Activated CD4-positive, alpha-beta memory T cell treated with anti-CD3 and anti-CD28 coated beads, Interleukin-2, amount 10 ng/mL, durations not matched to agents 7 days and 5 days (primary cell): ENCODE results near the gene MPC2. TPM values are rescaled to one million over a fixed set of nuclear protein-coding genes. Genes with fewer than 3 reads are reported as not detected.
A peak's percentile ranks its signal among the peaks of the same experiment; 100 is the strongest.

Experiments used
- CTCF ChIA-PET: fragments of 350-600 bp; sonication (Branson Sonifier 250); formaldehyde crosslinking; loops from one replicate; lab custom pipeline; 2021; ENCODE audit warnings: antibody characterized with exemption, inconsistent platforms; lab: Charles Lee
- POLR2A ChIA-PET: fragments of 350-600 bp; sonication (Branson Sonifier 250); formaldehyde crosslinking; loops from one replicate; lab custom pipeline; 2021; ENCODE audit warnings: antibody characterized with exemption; lab: Charles Lee
- DNase-seq: peaks from one replicate; pipeline ENCODE4 v3.0.0-alpha.2; 2020
- H3K27ac Mint-ChIP-seq: one replicate; pipeline ENCODE4 v1.8.0; 2021; ENCODE audit warnings: mild to moderate bottlenecking, mixed read lengths
- H3K27me3 Mint-ChIP-seq: one replicate; pipeline ENCODE4 v1.8.0; 2021; ENCODE audit warnings: mixed read lengths
- H3K36me3 Mint-ChIP-seq: one replicate; pipeline ENCODE4 v1.8.0; 2021; ENCODE audit warnings: low read depth, mixed read lengths
- H3K4me1 Mint-ChIP-seq: one replicate; pipeline ENCODE4 v1.8.0; 2021; ENCODE audit warnings: mixed read lengths
- H3K4me3 Mint-ChIP-seq: one replicate; pipeline ENCODE4 v1.8.0; 2021; ENCODE audit warnings: mild to moderate bottlenecking, mixed read lengths
- H3K9me3 Mint-ChIP-seq: one replicate; pipeline ENCODE4 v1.8.0; 2021; ENCODE audit warnings: mixed read lengths
- total RNA-seq, 2 experiments: library from RNA; stranded (reverse); gene quantifications; one replicate each; pipeline ENCODE4 v1.2.3, GENCODE V29; 2021

The MPC2 gene
- 10 to 100 TPM; 61.4 to 61.5 TPM for total RNA-seq

- Mint-ChIP-seq H3K4me3 (peak within 1 kb of the TSS; percentile 88), H3K27me3 (no peaks in the 10 kb centered on the region)
- DNase-seq, result peak; percentile 50
Measured at GRCh38 chr1:167936930-167937708, at the start of gene MPC2. Gene MPC2, minus strand, starts transcription at chr1:167937072. Its CDS starts 1,231 bp downstream, at chr1:167935841.

GRCh38 chr1:167984886-167985489 lies 48.1 kb upstream of the MPC2 start:
- peaks cover 4% of the 10 kb centered on the region for H3K4me1 Mint-ChIP-seq
- CTCF ChIA-PET, result no interaction called here
- H3K27ac Mint-ChIP-seq, result no peak overlapping the region

More at GRCh38 chr1:167936930-167937708, at the start of gene MPC2:
- peak within 1 kb of the TSS; percentile 93 for H3K27ac Mint-ChIP-seq
- peaks cover 32% of the 10 kb centered on the region for H3K4me1 Mint-ChIP-seq
- ChIA-PET POLR2A (interaction anchor here (0.6 to 4.4 kb wide), 22 partner anchors 10 to 1771 kb away, joined by 3 to 67 read pairs (median 4); partner anchors contain the start of genes ADCY10, POGK, POU2F1 and RCSD1), CTCF (interaction anchor here (0.8 to 4.3 kb wide), 2 partner anchors 221 to 305 kb away, joined by 4 to 27 read pairs; no protein-coding TSS in a partner anchor)
- H3K36me3 Mint-ChIP-seq, result no peaks in the 10 kb centered on the region
- no peaks in the 10 kb centered on the region for H3K9me3 Mint-ChIP-seq

GRCh38 chr1:167983797-167984420 lies 47.0 kb upstream of the MPC2 start:
- Mint-ChIP-seq H3K9me3 (peaks cover 3% of the 10 kb centered on the region), H3K36me3 (peaks cover 32% of the 10 kb centered on the region), H3K27me3 (no peaks in the 10 kb centered on the region), H3K27ac (no peak overlapping the region), H3K4me3 (no peak overlapping the region), H3K4me1 (peaks cover 4% of the 10 kb centered on the region)
- ChIA-PET POLR2A (interaction anchor here (1.2 kb wide), 1 partner anchor 48 kb away, joined by 3 read pairs; the partner anchor contains the start of gene DCAF6), CTCF (no interaction called here)
- DNase-seq, result no peak

More at GRCh38 chr1:167984886-167985489, 48.1 kb upstream of the MPC2 start:
- POLR2A ChIA-PET, result interaction anchor here (1.2 kb wide), 1 partner anchor 49 kb away, joined by 3 read pairs; the partner anchor contains the start of gene DCAF6
- Mint-ChIP-seq H3K27me3 (no peaks in the 10 kb centered on the region), H3K9me3 (peaks cover 3% of the 10 kb centered on the region), H3K4me3 (no peak overlapping the region), H3K36me3 (peaks cover 26% of the 10 kb centered on the region)
- no peak for DNase-seq

GRCh38 chr1:167981933-167982332 lies 45.1 kb upstream of the MPC2 start:
- Mint-ChIP-seq H3K27ac (no peak overlapping the region), H3K4me1 (peaks cover 6% of the 10 kb centered on the region), H3K27me3 (no peaks in the 10 kb centered on the region), H3K9me3 (peaks cover 3% of the 10 kb centered on the region), H3K4me3 (no peak overlapping the region), H3K36me3 (peaks cover 50% of the 10 kb centered on the region)
- DNase-seq, result no peak
- ChIA-PET CTCF (no interaction called here), POLR2A (no interaction called here)

- no peak for DNase-seq
- H3K9me3 Mint-ChIP-seq, result no peaks in the 10 kb centered on the region
- peaks cover 53% of the 10 kb centered on the region for H3K36me3 Mint-ChIP-seq
- H3K4me3 Mint-ChIP-seq, result no peak overlapping the region
- POLR2A ChIA-PET, result no interaction called here
- peaks cover 3% of the 10 kb centered on the region for H3K4me1 Mint-ChIP-seq
- H3K27ac Mint-ChIP-seq, result no peak overlapping the region
- CTCF ChIA-PET, result no interaction called here
- H3K27me3 Mint-ChIP-seq, result no peaks in the 10 kb centered on the region
Measured at GRCh38 chr1:167977245-167977644, 40.4 kb upstream of the MPC2 start.

- CTCF ChIA-PET, result no interaction called here
- POLR2A ChIA-PET, result no interaction called here
- no peak overlapping the region for H3K27ac Mint-ChIP-seq
- no peak overlapping the region for H3K4me3 Mint-ChIP-seq
- H3K36me3 Mint-ChIP-seq, result peaks cover 41% of the 10 kb centered on the region
- no peaks in the 10 kb centered on the region for H3K9me3 Mint-ChIP-seq
- no peaks in the 10 kb centered on the region for H3K27me3 Mint-ChIP-seq
- DNase-seq, result no peak
- H3K4me1 Mint-ChIP-seq, result peaks cover 2% of the 10 kb centered on the region
Measured at GRCh38 chr1:167974698-167975097, 37.8 kb upstream of the MPC2 start.

- Mint-ChIP-seq H3K27ac (no peak overlapping the region), H3K36me3 (peaks cover 34% of the 10 kb centered on the region), H3K4me3 (no peak overlapping the region), H3K9me3 (no peaks in the 10 kb centered on the region), H3K27me3 (no peaks in the 10 kb centered on the region), H3K4me1 (peaks cover 2% of the 10 kb centered on the region)
- ChIA-PET CTCF (no interaction called here), POLR2A (no interaction called here)
- DNase-seq, result no peak
Measured at GRCh38 chr1:167973832-167974231, 37.0 kb upstream of the MPC2 start.

- CTCF ChIA-PET, result no interaction called here
- POLR2A ChIA-PET, result no interaction called here
Measured at GRCh38 chr1:167968569-167968968, 31.7 kb upstream of the MPC2 start.

GRCh38 chr1:167966050-167966449 lies 29.2 kb upstream of the MPC2 start:
- ChIA-PET POLR2A (interaction anchor here (1.6 kb wide), 1 partner anchor 29 kb away, joined by 3 read pairs; no protein-coding TSS in a partner anchor), CTCF (no interaction called here)
- Mint-ChIP-seq H3K4me1 (no peaks in the 10 kb centered on the region), H3K36me3 (peaks cover 34% of the 10 kb centered on the region), H3K27me3 (no peaks in the 10 kb centered on the region), H3K27ac (no peak overlapping the region), H3K4me3 (no peak overlapping the region), H3K9me3 (no peaks in the 10 kb centered on the region)
- no peak for DNase-seq

More at GRCh38 chr1:167968569-167968968, 31.7 kb upstream of the MPC2 start:
- H3K27ac Mint-ChIP-seq, result no peak overlapping the region
- H3K27me3 Mint-ChIP-seq, result no peaks in the 10 kb centered on the region
- no peaks in the 10 kb centered on the region for H3K4me1 Mint-ChIP-seq
- H3K4me3 Mint-ChIP-seq, result no peak overlapping the region
- H3K9me3 Mint-ChIP-seq, result no peaks in the 10 kb centered on the region
- DNase-seq, result no peak
- peaks cover 25% of the 10 kb centered on the region for H3K36me3 Mint-ChIP-seq

GRCh38 chr1:167964646-167965045 lies 27.8 kb upstream of the MPC2 start:
- Mint-ChIP-seq H3K27me3 (no peaks in the 10 kb centered on the region), H3K4me3 (no peak overlapping the region), H3K36me3 (peaks cover 34% of the 10 kb centered on the region), H3K9me3 (no peaks in the 10 kb centered on the region), H3K4me1 (no peaks in the 10 kb centered on the region), H3K27ac (no peak overlapping the region)
- ChIA-PET POLR2A (no interaction called here), CTCF (no interaction called here)
- DNase-seq, result no peak

- ChIA-PET POLR2A (interaction anchor here (1.6 kb wide), 1 partner anchor 22 kb away, joined by 4 read pairs; no protein-coding TSS in a partner anchor), CTCF (no interaction called here)
- no peaks in the 10 kb centered on the region for H3K27me3 Mint-ChIP-seq
- no peak overlapping the region for H3K4me3 Mint-ChIP-seq
- H3K27ac Mint-ChIP-seq, result no peak overlapping the region
- no peaks in the 10 kb centered on the region for H3K9me3 Mint-ChIP-seq
- peaks cover 2% of the 10 kb centered on the region for H3K4me1 Mint-ChIP-seq
- DNase-seq, result no peak
- peaks cover 28% of the 10 kb centered on the region for H3K36me3 Mint-ChIP-seq
Measured at GRCh38 chr1:167957710-167958109, 20.8 kb upstream of the MPC2 start.

- ChIA-PET CTCF (no interaction called here), POLR2A (no interaction called here)
- no peak overlapping the region for H3K4me3 Mint-ChIP-seq
- no peak for DNase-seq
- H3K9me3 Mint-ChIP-seq, result no peaks in the 10 kb centered on the region
- no peak overlapping the region for H3K27ac Mint-ChIP-seq
- peaks cover 26% of the 10 kb centered on the region for H3K36me3 Mint-ChIP-seq
- H3K4me1 Mint-ChIP-seq, result peaks cover 2% of the 10 kb centered on the region
- no peaks in the 10 kb centered on the region for H3K27me3 Mint-ChIP-seq
Measured at GRCh38 chr1:167955915-167956314, 19.0 kb upstream of the MPC2 start.

- ChIA-PET POLR2A (interaction anchor here (3.1 kb wide), 1 partner anchor 15 kb away, joined by 12 read pairs; the partner anchor contains the start of gene DCAF6), CTCF (no interaction called here)
- Mint-ChIP-seq H3K36me3 (peaks cover 29% of the 10 kb centered on the region), H3K4me1 (peaks cover 16% of the 10 kb centered on the region), H3K4me3 (no peak overlapping the region), H3K9me3 (no peaks in the 10 kb centered on the region), H3K27ac (no peak overlapping the region), H3K27me3 (no peaks in the 10 kb centered on the region)
- DNase-seq, result no peak
Measured at GRCh38 chr1:167950569-167950968, 13.7 kb upstream of the MPC2 start.
